ENCODE data around the gene EPG5.
"Not testable (repeated sequence)": the region's sequence is repeated elsewhere in the genome, so short reads cannot be mapped to it uniquely, and the experiment has no call there.

The EPG5 gene, protein sequence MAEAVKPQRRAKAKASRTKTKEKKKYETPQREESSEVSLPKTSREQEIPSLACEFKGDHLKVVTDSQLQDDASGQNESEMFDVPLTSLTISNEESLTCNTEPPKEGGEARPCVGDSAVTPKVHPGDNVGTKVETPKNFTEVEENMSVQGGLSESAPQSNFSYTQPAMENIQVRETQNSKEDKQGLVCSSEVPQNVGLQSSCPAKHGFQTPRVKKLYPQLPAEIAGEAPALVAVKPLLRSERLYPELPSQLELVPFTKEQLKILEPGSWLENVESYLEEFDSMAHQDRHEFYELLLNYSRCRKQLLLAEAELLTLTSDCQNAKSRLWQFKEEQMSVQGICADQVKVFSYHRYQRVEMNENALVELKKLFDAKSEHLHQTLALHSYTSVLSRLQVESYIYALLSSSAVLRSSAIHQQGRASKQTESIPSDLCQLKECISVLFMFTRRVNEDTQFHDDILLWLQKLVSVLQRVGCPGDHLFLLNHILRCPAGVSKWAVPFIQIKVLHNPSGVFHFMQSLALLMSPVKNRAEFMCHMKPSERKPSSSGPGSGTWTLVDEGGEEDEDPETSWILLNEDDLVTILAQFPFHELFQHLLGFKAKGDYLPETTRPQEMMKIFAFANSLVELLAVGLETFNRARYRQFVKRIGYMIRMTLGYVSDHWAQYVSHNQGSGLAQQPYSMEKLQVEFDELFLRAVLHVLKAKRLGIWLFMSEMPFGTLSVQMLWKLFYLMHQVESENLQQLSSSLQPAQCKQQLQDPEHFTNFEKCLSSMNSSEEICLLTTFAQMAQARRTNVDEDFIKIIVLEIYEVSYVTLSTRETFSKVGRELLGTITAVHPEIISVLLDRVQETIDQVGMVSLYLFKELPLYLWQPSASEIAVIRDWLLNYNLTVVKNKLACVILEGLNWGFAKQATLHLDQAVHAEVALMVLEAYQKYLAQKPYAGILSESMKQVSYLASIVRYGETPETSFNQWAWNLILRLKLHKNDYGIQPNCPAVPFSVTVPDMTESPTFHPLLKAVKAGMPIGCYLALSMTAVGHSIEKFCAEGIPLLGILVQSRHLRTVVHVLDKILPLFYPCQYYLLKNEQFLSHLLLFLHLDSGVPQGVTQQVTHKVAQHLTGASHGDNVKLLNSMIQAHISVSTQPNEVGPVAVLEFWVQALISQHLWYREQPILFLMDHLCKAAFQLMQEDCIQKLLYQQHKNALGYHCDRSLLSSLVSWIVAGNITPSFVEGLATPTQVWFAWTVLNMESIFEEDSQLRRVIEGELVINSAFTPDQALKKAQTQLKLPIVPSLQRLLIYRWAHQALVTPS (N-terminal part only)

GRCh38 chr18:45967007-45967706, at the start of gene EPG5:
TSS of gene EPG5 (minus strand) at chr18:45967329. CDS start at chr18:45967239, 90 bp downstream.
- DNase-seq: peak; percentile 77

DNA sequence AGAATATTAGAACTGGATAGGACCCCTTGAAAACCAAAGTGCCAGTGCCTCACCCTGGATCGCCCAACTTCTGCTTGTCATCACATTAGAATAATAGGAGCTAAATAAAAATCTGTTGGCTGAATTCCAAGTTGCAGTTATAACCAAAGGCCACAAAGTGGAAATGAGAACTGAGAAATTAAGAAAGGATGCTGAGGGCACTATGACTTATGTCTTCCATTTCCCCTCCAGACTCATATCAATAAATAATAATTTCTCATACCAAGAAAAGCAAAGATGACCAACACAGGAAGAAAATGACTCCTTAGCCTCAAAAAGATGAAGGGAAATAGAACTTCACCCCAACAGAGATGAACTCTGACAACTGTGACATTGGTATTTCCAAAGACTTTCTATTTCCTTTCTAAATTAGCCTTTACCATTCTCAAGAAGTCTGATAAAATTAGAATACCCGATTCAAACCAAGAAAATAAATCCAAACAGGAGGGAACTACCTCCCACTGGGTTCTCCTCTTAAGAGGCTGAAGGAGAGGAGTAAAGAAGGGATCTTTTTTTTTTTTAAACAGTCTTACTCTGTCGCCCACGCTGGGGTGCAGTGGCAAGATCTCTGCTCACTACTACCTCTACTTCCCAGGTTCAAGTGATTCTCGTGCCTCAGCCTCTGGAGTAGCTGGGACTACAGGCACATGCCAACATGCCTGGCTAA, 46.5 kb upstream of the EPG5 start:
- DNase-seq: no peak

GRCh38 chr18:46010676-46011075, 43.5 kb upstream of the EPG5 start:
- no peak for DNase-seq

DNA sequence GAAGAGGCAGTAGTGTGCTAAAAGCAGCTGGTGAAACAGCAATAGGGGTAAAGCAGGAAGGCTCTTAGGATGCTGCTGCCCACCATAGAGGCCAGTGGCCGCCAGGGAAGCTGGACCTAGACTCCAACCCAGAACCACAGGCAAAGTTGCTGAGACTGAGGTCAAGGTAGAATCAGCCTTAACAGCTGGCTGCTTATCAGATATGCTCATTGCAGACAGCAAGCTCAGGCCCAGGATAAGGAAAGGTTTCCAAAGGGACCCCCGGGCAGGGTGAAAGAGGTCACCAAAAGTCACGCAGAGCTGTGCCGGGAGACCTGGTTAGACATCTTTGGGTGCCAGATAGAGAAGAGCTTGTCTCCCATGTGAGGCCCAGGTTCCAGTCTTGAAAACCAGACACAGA, 42.9 kb upstream of the EPG5 start:
- no peak for DNase-seq

DNA sequence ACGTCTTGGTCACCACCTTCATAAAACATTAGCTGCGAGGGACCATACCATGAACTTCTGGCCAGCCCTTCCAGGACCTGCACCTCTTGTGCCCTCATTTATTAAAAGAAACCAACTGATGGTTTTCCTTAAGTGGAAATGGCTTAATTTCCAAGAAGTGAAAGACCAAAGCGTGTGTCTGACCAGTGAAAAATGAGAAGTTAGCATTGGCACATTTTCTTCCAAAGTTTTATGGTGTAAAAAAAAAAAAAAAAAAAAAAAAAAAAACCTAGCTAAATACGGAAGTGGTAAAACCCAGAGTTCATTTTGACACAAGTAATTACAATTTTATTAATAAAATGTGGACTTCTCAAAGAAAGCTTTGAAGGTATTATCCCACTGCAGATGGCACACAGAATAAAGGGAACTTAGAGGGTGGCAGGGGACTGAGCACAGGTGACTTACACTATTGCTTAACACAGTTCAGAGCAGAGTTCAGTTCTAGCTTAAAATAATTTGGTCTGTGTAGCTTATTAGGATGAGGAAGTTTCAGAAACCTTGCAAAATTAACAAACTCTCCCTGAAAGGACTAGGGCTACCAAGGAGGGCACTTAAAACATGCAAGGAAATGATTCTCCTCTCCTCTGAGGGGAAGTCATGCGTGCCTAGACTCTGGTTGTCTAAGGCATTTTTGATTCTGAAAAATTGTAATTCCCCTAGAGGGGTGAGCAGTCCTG, 42.2 kb upstream of the EPG5 start:
- no peak for DNase-seq

GRCh38 chr18:46008531-46008930, 41.4 kb upstream of the EPG5 start:
- DNase-seq: no peak

GRCh38 chr18:46007165-46007564, 40.0 kb upstream of the EPG5 start:
- no peak for DNase-seq

GRCh38 chr18:46002934-46003333, 35.8 kb upstream of the EPG5 start:
- no peak for DNase-seq

DNA sequence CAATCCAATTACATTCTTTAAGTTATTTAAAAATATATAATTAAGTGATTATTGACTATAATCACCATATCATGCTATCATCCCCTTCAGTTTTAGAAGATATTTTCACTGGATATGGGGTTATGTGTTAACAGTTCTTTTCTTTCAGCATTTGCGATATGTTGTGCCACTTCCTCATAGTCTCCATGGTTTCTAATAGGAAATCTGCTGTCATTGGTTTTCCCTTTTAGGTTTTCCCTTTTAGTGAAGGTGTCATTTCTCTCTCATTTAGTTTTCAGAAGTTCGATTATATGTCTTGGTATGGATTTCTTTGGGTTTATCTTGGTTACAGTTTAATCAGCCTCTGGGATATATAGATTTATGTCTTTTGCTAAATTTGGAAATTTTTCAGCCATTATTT, 34.8 kb upstream of the EPG5 start:
- no peak for DNase-seq

GRCh38 chr18:46001074-46001473, 33.9 kb upstream of the EPG5 start:
- no peak for DNase-seq

DNA sequence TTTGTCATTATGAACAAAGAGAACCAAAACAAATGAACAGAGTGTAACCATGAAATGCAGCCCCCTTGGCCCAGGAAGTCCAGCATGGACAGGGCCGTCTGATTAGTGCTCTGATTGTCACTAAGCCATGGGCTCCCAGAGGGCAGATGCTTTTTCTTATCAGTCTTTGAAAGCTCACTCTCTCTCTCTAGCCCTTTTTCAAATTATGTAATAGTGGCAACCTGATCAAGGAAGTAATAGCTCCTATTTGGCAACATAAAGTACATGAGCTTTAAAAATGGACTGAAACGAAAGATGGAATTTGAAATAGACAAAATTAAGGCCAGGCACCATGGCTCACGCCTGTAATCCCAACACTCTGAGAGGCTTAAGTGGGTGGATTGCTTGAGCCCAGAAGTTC, 32.4 kb upstream of the EPG5 start:
- no peak for DNase-seq

- no peak for DNase-seq
These were observed 31.1 kb upstream of the EPG5 start for GRCh38 chr18:45998244-45998643.

- DNase-seq: no peak
These were observed 30.6 kb upstream of the EPG5 start for GRCh38 chr18:45997700-45998151.

GRCh38 chr18:45995461-45995860, 28.3 kb upstream of the EPG5 start:
- DNase-seq: no peak

- no peak for DNase-seq
These were observed 26.3 kb upstream of the EPG5 start for GRCh38 chr18:45993438-45993837.

- not testable (repeated sequence) for DNase-seq
These were observed 25.4 kb upstream of the EPG5 start for GRCh38 chr18:45992527-45992926.

GRCh38 chr18:45991788-45992187, 24.7 kb upstream of the EPG5 start:
- no peak for DNase-seq

GRCh38 chr18:45984546-45985235, 17.6 kb upstream of the EPG5 start:
- no peak for DNase-seq

- DNase-seq: no peak
These were observed 14.7 kb upstream of the EPG5 start for GRCh38 chr18:45981821-45982220.

- DNase-seq: no peak
These were observed 13.1 kb upstream of the EPG5 start for GRCh38 chr18:45980229-45980628.
